ENCODE data around the gene KIF26B.

KIF26B gene

GRCh38 chr1:245678860-245679411, 524.2 kb downstream of the KIF26B start:
- no peak for TF ChIP-seq MYC (IDR thresholded peaks at IDR 0.05; ENCODE audit: low read depth, low read length)
- no peak for DNase-seq (ENCODE audit: low read depth)

DNA sequence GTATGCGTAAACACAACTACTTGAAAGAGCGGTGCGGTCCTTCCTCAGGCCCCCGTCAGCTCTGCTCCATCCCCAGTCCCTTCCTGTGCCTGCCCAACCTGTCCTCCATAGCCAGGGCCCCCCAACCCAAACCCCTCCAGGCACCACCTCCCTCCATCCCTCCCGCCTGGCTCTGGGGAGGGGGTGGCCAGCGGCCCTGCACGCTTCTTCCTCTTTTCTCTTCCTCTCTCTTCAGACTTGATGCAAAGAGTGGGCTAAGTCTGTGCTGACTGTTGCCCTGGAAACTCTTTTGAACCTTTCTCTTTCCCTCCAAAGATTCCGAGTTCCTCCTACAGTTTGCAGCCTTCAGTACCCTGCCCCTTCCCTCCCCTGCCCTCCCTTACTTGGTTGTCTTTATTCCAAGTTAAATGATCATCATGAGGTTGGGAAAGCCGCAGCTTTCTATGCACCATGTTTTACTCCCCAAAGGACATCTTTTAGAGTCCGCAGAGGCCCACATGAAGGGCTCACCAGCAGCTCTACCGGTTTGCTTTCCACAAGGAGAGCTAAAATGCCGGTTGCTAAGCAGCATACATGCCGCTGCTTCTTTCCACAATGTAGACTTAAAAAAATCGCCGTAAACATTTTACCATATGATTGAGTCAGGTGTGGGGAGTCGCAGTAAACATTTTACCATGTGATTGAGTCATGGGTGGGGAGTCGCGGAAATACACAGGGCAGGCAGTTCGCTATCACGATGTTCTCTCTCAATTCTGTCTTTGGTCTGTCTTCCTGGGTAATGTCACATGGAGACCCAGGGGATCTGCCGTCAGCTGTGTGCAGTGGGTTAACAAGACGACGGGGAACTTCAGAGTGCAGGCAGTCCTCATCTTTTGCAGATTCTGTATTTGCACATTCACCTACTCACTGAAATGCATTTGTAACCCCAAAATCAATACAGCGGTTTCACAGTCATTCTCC, 525.3 kb downstream of the KIF26B start:
- TF ChIP-seq MAX (IDR thresholded peaks at IDR 0.05; ENCODE audit: low read depth, low read length) (no peak), MYC (IDR thresholded peaks at IDR 0.05; ENCODE audit: low read depth, low read length) (no peak), POLR2A (IDR thresholded peaks at IDR 0.05; ENCODE audit: extremely low read depth, insufficient read length) (no peak)
- DNase-seq (ENCODE audit: low read depth) = peak; percentile 59
- H3K4me3 ChIP-seq (ENCODE audit: low read depth, low read length) = no peak overlapping the region

More at GRCh38 chr1:245678860-245679411, 524.2 kb downstream of the KIF26B start:
- H3K4me3 ChIP-seq (ENCODE audit: low read depth, low read length) = no peak overlapping the region

GRCh38 chr1:245682638-245683628, 528.1 kb downstream of the KIF26B start:
- no peak for DNase-seq (ENCODE audit: low read depth)
- H3K4me3 ChIP-seq (ENCODE audit: low read depth, low read length) = no peak overlapping the region
- TF ChIP-seq CTCF (IDR thresholded peaks at IDR 0.05; ENCODE audit: low read depth, low read length) (no peak), MYC (IDR thresholded peaks at IDR 0.05; ENCODE audit: low read depth, low read length) (no peak), POLR2A (IDR thresholded peaks at IDR 0.05; ENCODE audit: extremely low read depth, insufficient read length) (no peak), MAX (IDR thresholded peaks at IDR 0.05; ENCODE audit: low read depth, low read length) (no peak)

- H3K4me3 ChIP-seq (ENCODE audit: low read depth, low read length) = no peak overlapping the region
- no peak for TF ChIP-seq MYC (IDR thresholded peaks at IDR 0.05; ENCODE audit: low read depth, low read length)
- no peak for TF ChIP-seq POLR2A (IDR thresholded peaks at IDR 0.05; ENCODE audit: extremely low read depth, insufficient read length)
- no peak for TF ChIP-seq MAX (IDR thresholded peaks at IDR 0.05; ENCODE audit: low read depth, low read length)
- TF ChIP-seq CTCF (IDR thresholded peaks at IDR 0.05; ENCODE audit: low read depth, low read length) = no peak
- DNase-seq (ENCODE audit: low read depth) = no peak
Measured at GRCh38 chr1:245683676-245684075, 528.9 kb downstream of the KIF26B start.

DNA sequence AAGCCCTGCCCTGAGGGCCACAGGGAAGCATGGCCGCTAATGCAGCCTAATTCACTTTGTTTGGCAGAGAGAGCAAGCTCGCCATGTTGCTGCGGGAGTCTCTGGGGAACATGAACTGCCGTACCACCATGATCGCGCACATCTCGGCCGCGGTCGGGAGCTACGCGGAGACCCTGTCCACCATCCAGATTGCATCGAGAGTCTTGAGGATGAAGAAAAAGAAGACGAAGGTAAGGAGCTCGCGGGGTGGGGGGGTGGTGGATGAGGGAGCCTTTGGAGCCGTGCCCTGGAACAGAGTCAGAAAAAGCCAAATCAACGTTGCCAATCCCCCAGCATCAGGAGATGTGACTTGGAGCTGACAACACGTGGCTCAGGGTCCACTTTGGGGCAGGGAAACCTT, 529.4 kb downstream of the KIF26B start:
- no peak for DNase-seq (ENCODE audit: low read depth)
- no peak overlapping the region for H3K4me3 ChIP-seq (ENCODE audit: low read depth, low read length)
- TF ChIP-seq MYC (IDR thresholded peaks at IDR 0.05; ENCODE audit: low read depth, low read length) = no peak
- no peak for TF ChIP-seq MAX (IDR thresholded peaks at IDR 0.05; ENCODE audit: low read depth, low read length)
- TF ChIP-seq POLR2A (IDR thresholded peaks at IDR 0.05; ENCODE audit: extremely low read depth, insufficient read length) = no peak
- TF ChIP-seq CTCF (IDR thresholded peaks at IDR 0.05; ENCODE audit: low read depth, low read length) = no peak

- TF ChIP-seq POLR2A (IDR thresholded peaks at IDR 0.05; ENCODE audit: extremely low read depth, insufficient read length) (no peak), MAX (IDR thresholded peaks at IDR 0.05; ENCODE audit: low read depth, low read length) (no peak), MYC (IDR thresholded peaks at IDR 0.05; ENCODE audit: low read depth, low read length) (no peak), CTCF (IDR thresholded peaks at IDR 0.05; ENCODE audit: low read depth, low read length) (no peak)
- no peak for DNase-seq (ENCODE audit: low read depth)
- H3K4me3 ChIP-seq (ENCODE audit: low read depth, low read length) = no peak overlapping the region
Measured at GRCh38 chr1:245684571-245684970, 529.8 kb downstream of the KIF26B start.

Data from NB4 (cell line).